Measurements from ENCODE around the gene AGL. TPM values are rescaled to one million over a fixed set of nuclear protein-coding genes. Genes with fewer than 3 reads are reported as not detected.

The AGL gene
- total and polyA plus RNA-seq, 7 donors: 8.4 to 159 (median 110) TPM

- H3K9me3 ChIP-seq: no peaks in the 10 kb centered on the region
- no peak for TF ChIP-seq CTCF (IDR thresholded peaks at IDR 0.05)
- intact Hi-C loops (cut with DNase I): no loop called here
- peak overlapping the region; percentile 87 for H3K4me3 ChIP-seq
- 22 to 42% (median 29%) methylated on average over 6 of the region's 6 CpGs for WGBS, 3 donors
- ATAC-seq (peak; percentile 42 to 61 (median 56)), DNase-seq (no peak)
- H3K27ac ChIP-seq: peak overlapping the region; percentile 95
- H3K27me3 ChIP-seq (ENCODE audit: insufficient read depth in 3 of 3, low read length in 2 of 3): no peaks in the 10 kb centered on the region
- H3K4me1 ChIP-seq: peaks cover 36% of the 10 kb centered on the region
- H3K36me3 ChIP-seq (ENCODE audit: insufficient read depth in 1 of 2, low read depth in 1 of 2): no peaks in the 10 kb centered on the region
Measured at GRCh38 chr1:99849413-99849743, 783 bp upstream of the AGL start.

GRCh38 chr1:99850459-99851291, 514 bp downstream of the AGL start:
- peaks cover 49% of the 10 kb centered on the region for H3K4me1 ChIP-seq
- H3K4me3 ChIP-seq: peak overlapping the region; percentile 87
- H3K36me3 ChIP-seq (ENCODE audit: insufficient read depth in 1 of 2, low read depth in 1 of 2): no peaks in the 10 kb centered on the region
- DNase-seq: no peak
- 2 to 5% (median 3%) methylated on average over 15 of the region's 15 CpGs for WGBS, 3 donors
- peak overlapping the region; percentile 95 for H3K27ac ChIP-seq
- ATAC-seq: peak in 2 of 4 donors; percentile 11 to 45
- TF ChIP-seq CTCF (IDR thresholded peaks at IDR 0.05): no peak
- H3K9me3 ChIP-seq: no peaks in the 10 kb centered on the region
- intact Hi-C loops (cut with DNase I): loop anchor here (2.0 to 10.0 kb wide), 3 partner anchors 33 to 186 kb away; no protein-coding TSS in a partner anchor
- H3K27me3 ChIP-seq (ENCODE audit: insufficient read depth in 3 of 3, low read length in 2 of 3): no peaks in the 10 kb centered on the region

GRCh38 chr1:99851850-99852454, 1.8 kb downstream of the AGL start:
- no peak for ATAC-seq

GRCh38 chr1:99852648-99853047, 2.5 kb downstream of the AGL start:
- intact Hi-C loops (cut with DNase I): loop anchor here in 1 of 2 donors (5.0 to 10.0 kb wide), 2 partner anchors 35 to 188 kb away; no protein-coding TSS in a partner anchor
- WGBS, 3 donors: 23 to 48% (median 25%) methylated on average over 3 of the region's 3 CpGs
- ATAC-seq: peak in 1 of 4 donors; percentile 33
- Histone ChIP-seq H3K27me3 (ENCODE audit: insufficient read depth in 3 of 3, low read length in 2 of 3) (no peaks in the 10 kb centered on the region), H3K4me1 (peaks cover 41% of the 10 kb centered on the region), H3K9me3 (no peaks in the 10 kb centered on the region), H3K36me3 (ENCODE audit: insufficient read depth in 1 of 2, low read depth in 1 of 2) (no peaks in the 10 kb centered on the region), H3K4me3 (peak overlapping the region; percentile 87), H3K27ac (peak overlapping the region; percentile 95)
- no peak for TF ChIP-seq CTCF (IDR thresholded peaks at IDR 0.05)
- DNase-seq: no peak

More at GRCh38 chr1:99851850-99852454, 1.8 kb downstream of the AGL start:
- H3K9me3 ChIP-seq: no peaks in the 10 kb centered on the region
- no peak for DNase-seq
- no peaks in the 10 kb centered on the region for H3K27me3 ChIP-seq (ENCODE audit: insufficient read depth in 3 of 3, low read length in 2 of 3)
- peak overlapping the region; percentile 87 for H3K4me3 ChIP-seq
- H3K36me3 ChIP-seq (ENCODE audit: insufficient read depth in 1 of 2, low read depth in 1 of 2): no peaks in the 10 kb centered on the region
- TF ChIP-seq CTCF (IDR thresholded peaks at IDR 0.05): no peak
- intact Hi-C loops (cut with DNase I): loop anchor here (2.0 to 10.0 kb wide), 3 partner anchors 35 to 187 kb away; no protein-coding TSS in a partner anchor
- H3K27ac ChIP-seq: peak overlapping the region; percentile 95
- peaks cover 44% of the 10 kb centered on the region for H3K4me1 ChIP-seq
- WGBS, 3 donors: 38 to 50% (median 38%) methylated on average over 4 of the region's 4 CpGs
